SK-N-MC (cell line): ENCODE measurements around the gene TRIM62.
"Not testable (repeated sequence)": the region's sequence is repeated elsewhere in the genome, so short reads cannot be mapped to it uniquely, and the experiment has no call there.

Experiments used
- EZH2 ChIP-seq: fragments of 200-600 bp; sonication (generic); IDR thresholded peaks from one replicate; pipeline ENCODE4 v1.6.1; 2017; ENCODE audit warnings: antibody characterized with exemption
- POLR2AphosphoS5 ChIP-seq: IDR thresholded peaks from 2 replicates; pipeline ENCODE4 v1.6.1; 2012; ENCODE audit warnings: mild to moderate bottlenecking, low read depth, low read length, borderline replicate concordance

DNA sequence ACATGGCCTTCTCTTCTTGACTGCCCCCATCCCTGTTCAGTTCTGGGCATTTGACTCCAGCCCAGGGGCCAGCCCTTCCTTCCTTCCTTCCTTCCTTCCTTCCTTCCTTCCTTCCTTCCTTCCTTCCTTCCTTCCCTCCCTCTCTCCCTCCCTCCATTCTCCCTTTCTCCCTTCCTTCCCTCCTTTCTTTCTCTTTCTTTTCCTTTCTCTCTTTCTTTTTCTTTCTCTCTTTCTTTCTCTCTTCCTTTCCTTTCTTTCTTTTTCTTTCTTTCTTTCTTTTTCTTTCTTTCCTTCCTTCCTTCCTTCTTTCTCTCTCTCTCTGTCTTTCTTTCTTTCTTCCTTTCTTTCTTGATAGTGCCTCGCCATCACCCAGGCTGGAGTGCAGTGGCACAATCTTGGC lies 45.8 kb downstream of the TRIM62 start:
- not testable (repeated sequence) for TF ChIP-seq POLR2AphosphoS5, EZH2
